IMR-90 (cell line): ENCODE data around the gene CYP11A1. TPM values are rescaled to one million over a fixed set of nuclear protein-coding genes. Genes with fewer than 3 reads are reported as not detected.

Experiments used
- ATAC-seq: fragments of 200-7000 bp; cut with Tn5 transposase; 2 replicates; pipeline ENCODE4 v1.9.1; 2020; ENCODE audit warnings: low read depth, mild to moderate bottlenecking, moderate library complexity
- BruUV-seq: library from RNA; stranded (reverse); fragments of 400-500 nt; replicated peaks from 2 replicates; lab custom pipeline; 2021; lab: Mats Ljungman, UMichigan
- CTCF ChIA-PET: fragments of 300-600 bp; formaldehyde crosslinking; extraction: SDS; loops from one replicate; lab custom pipeline; 2021; ENCODE audit warnings: antibody characterized with exemption; lab: Yijun Ruan, JAX
- POLR2A ChIA-PET: fragments of 300-600 bp; sonication (Branson Sonifier 250); formaldehyde crosslinking; loops from one replicate; lab custom pipeline; 2022; ENCODE audit warnings: antibody characterized with exemption; ENCODE audit not compliant: unreplicated experiment; lab: Charles Lee
- DNase-seq: peaks from one replicate; pipeline ENCODE4 v3.0.0; 2013
- H2AFZ ChIP-seq: replicated peaks from 2 replicates; pipeline ENCODE3; 2013; ENCODE audit warnings: low read length, mild to moderate bottlenecking; ENCODE audit not compliant: poor library complexity
- H2AK5ac ChIP-seq: 2 replicates; pipeline ENCODE4 v1.6.1; 2013; ENCODE audit warnings: low read depth, low read length, inconsistent platforms
- H2AK9ac ChIP-seq: replicated peaks from 2 replicates; pipeline ENCODE3; 2013; ENCODE audit warnings: mild to moderate bottlenecking, low read depth, low read length, moderate library complexity; ENCODE audit not compliant: poor library complexity
- H2BK120ac ChIP-seq: 2 replicates; pipeline ENCODE4 v1.6.1; 2013; ENCODE audit warnings: low read depth, low read length, inconsistent platforms
- H2BK15ac ChIP-seq: 3 replicates; pipeline ENCODE4 v1.6.1; 2013; ENCODE audit warnings: low read depth, low read length, inconsistent platforms
- H2BK20ac ChIP-seq: 2 replicates; pipeline ENCODE4 v1.6.1; 2013; ENCODE audit warnings: low read depth, mild to moderate bottlenecking, inconsistent platforms, low read length, moderate library complexity
- H2BK5ac ChIP-seq: 2 replicates; pipeline ENCODE4 v1.6.1; 2013; ENCODE audit warnings: mild to moderate bottlenecking, low read depth, low read length, inconsistent platforms; ENCODE audit not compliant: poor library complexity, severe bottlenecking
- H3K14ac ChIP-seq: replicated peaks from 2 replicates; pipeline ENCODE4 v1.6.1; 2013; ENCODE audit warnings: low read depth, low read length, inconsistent platforms
- H3K18ac ChIP-seq: 2 replicates; pipeline ENCODE4 v1.6.1; 2013; ENCODE audit warnings: low read depth, low read length, control low read depth
- H3K23ac ChIP-seq: 2 replicates; pipeline ENCODE4 v1.6.1; 2013; ENCODE audit warnings: low read depth, low read length, inconsistent platforms
- H3K27ac ChIP-seq: 2 replicates; pipeline ENCODE4 v1.5.1; 2013; ENCODE audit warnings: mild to moderate bottlenecking, control low read depth, low read length; ENCODE audit not compliant: insufficient read depth
- H3K27me3 ChIP-seq: 2 replicates; pipeline ENCODE4 v1.6.1; 2013; ENCODE audit warnings: low read length; ENCODE audit not compliant: control insufficient read depth, insufficient read depth
- H3K36me3 ChIP-seq: 2 replicates; pipeline ENCODE4 v1.6.1; 2013; ENCODE audit warnings: low read length, mixed read lengths; ENCODE audit not compliant: control insufficient read depth, insufficient read depth
- H3K4ac ChIP-seq: 2 replicates; pipeline ENCODE4 v1.6.1; 2013; ENCODE audit warnings: low read depth, low read length, inconsistent platforms
- H3K4me1 ChIP-seq: 2 replicates; pipeline ENCODE4 v1.6.1; 2013; ENCODE audit warnings: low read length, mixed read lengths; ENCODE audit not compliant: control insufficient read depth, insufficient read depth
- H3K4me2 ChIP-seq: 2 replicates; pipeline ENCODE4 v1.6.1; 2013; ENCODE audit warnings: low read depth, mild to moderate bottlenecking, control low read depth, low read length, moderate library complexity
- H3K4me3 ChIP-seq: 2 replicates; pipeline ENCODE4 v1.5.1; 2013; ENCODE audit warnings: low read depth, mild to moderate bottlenecking, control low read depth, low read length, moderate library complexity; ENCODE audit not compliant: insufficient read depth
- H3K56ac ChIP-seq: 2 replicates; pipeline ENCODE4 v1.6.1; 2013; ENCODE audit warnings: low read length, inconsistent platforms; ENCODE audit not compliant: insufficient read depth; ENCODE audit errors: extremely low read depth
- H3K79me1 ChIP-seq, 2 experiments: 2 replicates each; pipeline ENCODE4 v1.6.1; 2013; ENCODE audit warnings: low read length in 2 of 2, inconsistent platforms in 1 of 2, low read depth in 1 of 2
- H3K9ac ChIP-seq: 2 replicates; pipeline ENCODE4 v1.6.1; 2013; ENCODE audit warnings: low read depth, low read length, control low read depth
- H3K9me1 ChIP-seq: 2 replicates; pipeline ENCODE4 v1.6.1; 2013; ENCODE audit warnings: low read length, inconsistent platforms; ENCODE audit not compliant: insufficient read depth
- H3K9me3 ChIP-seq: 2 replicates; pipeline ENCODE4 v1.6.1; 2013; ENCODE audit warnings: low read length; ENCODE audit not compliant: control insufficient read depth, insufficient read depth
- H4K20me1 ChIP-seq: 2 replicates; pipeline ENCODE4 v1.6.1; 2013; ENCODE audit warnings: low read length, inconsistent platforms; ENCODE audit not compliant: insufficient read depth
- H4K5ac ChIP-seq: 2 replicates; pipeline ENCODE4 v1.6.1; 2013; ENCODE audit warnings: mild to moderate bottlenecking, low read depth, low read length, control low read depth
- H4K8ac ChIP-seq, 2 experiments: 2 replicates each; pipeline ENCODE4 v1.6.1; 2013; ENCODE audit warnings: low read depth in 2 of 2, low read length in 2 of 2, control low read depth in 1 of 2, inconsistent platforms in 1 of 2
- H4K91ac ChIP-seq: 2 replicates; pipeline ENCODE4 v1.6.1; 2013; ENCODE audit warnings: low read depth, low read length, inconsistent platforms; ENCODE audit not compliant: insufficient read depth
- CEBPB ChIP-seq: IDR thresholded peaks from 2 replicates; pipeline ENCODE4 v1.6.1; 2012; ENCODE audit warnings: low read depth, low read length, improper control_type of control experiment
- CHD1 ChIP-seq: IDR thresholded peaks from 2 replicates; pipeline ENCODE4 v1.6.1; 2012; ENCODE audit warnings: low read depth, low read length, improper control_type of control experiment
- MAFK ChIP-seq: IDR thresholded peaks from 2 replicates; pipeline ENCODE4 v1.6.1; 2012; ENCODE audit warnings: low read depth, low read length, improper control_type of control experiment
- MXI1 ChIP-seq: IDR thresholded peaks from 2 replicates; pipeline ENCODE4 v1.6.1; 2012; ENCODE audit warnings: low read depth, mild to moderate bottlenecking, low read length, moderate library complexity, borderline replicate concordance
- RCOR1 ChIP-seq: IDR thresholded peaks from 2 replicates; pipeline ENCODE4 v1.6.1; 2012; ENCODE audit warnings: mild to moderate bottlenecking, low read length, improper control_type of control experiment; ENCODE audit not compliant: insufficient replicate concordance
- WGBS, 2 experiments: methylation state at CpG; one replicate each; pipeline versions ENCODE4 v1.1.5 to v1.1.7; 2013; ENCODE audit warnings: missing lambda C conversion rate in 2 of 2; ENCODE audit not compliant: insufficient read length in 1 of 2; ENCODE audit errors: extremely low coverage in 2 of 2; 5-methylcytosine and 5-hydroxymethylcytosine counted together
- dilution Hi-C: fragments of 300-500 bp; cut with HindIII; formaldehyde crosslinking; loops from one replicate; pipeline ENCODE4 v1.14.3; 2018; ENCODE audit warnings: low sequenced_read_pairs; ENCODE audit not compliant: unreplicated experiment
- in situ Hi-C: fragments of 300-500 bp; cut with MboI; formaldehyde crosslinking; loops from 3 replicates; pipeline ENCODE4 v1.14.3; 2019; ENCODE audit warnings: low sequenced_read_pairs, inconsistent platforms, mixed read lengths
- intact Hi-C: fragments of 100-400 bp; cut with micrococcal nuclease; formaldehyde crosslinking; loops from 2 replicates; pipeline ENCODE4 v1.10.0; 2022
- polyA plus RNA-seq, 3 experiments: library from polyadenylated mRNA; depleted of rRNA; stranded (reverse); fragments of >200 nt; gene quantifications; 2 replicates each; pipeline ENCODE4 v1.2.3, GENCODE V29; 2012; ENCODE audit warnings: low replicate concordance in 1 of 3
- total RNA-seq: library from RNA; depleted of rRNA; stranded (reverse); fragments of >200 nt; gene quantifications from 2 replicates; pipeline ENCODE4 v1.2.3, GENCODE V29; 2012
- TF ChIP-seq, protein P1 (sequence below): conservative IDR thresholded peaks from 2 replicates; pipeline ENCODE4 v1.5.1; 2012; ENCODE audit warnings: mild to moderate bottlenecking, low read depth, low read length, improper control_type of control experiment

Gene CYP11A1
- total and polyA plus RNA-seq, 2 of the 4 experiments (the other 2 are of a cell fraction), result 0.18 to 0.50 TPM

DNA sequence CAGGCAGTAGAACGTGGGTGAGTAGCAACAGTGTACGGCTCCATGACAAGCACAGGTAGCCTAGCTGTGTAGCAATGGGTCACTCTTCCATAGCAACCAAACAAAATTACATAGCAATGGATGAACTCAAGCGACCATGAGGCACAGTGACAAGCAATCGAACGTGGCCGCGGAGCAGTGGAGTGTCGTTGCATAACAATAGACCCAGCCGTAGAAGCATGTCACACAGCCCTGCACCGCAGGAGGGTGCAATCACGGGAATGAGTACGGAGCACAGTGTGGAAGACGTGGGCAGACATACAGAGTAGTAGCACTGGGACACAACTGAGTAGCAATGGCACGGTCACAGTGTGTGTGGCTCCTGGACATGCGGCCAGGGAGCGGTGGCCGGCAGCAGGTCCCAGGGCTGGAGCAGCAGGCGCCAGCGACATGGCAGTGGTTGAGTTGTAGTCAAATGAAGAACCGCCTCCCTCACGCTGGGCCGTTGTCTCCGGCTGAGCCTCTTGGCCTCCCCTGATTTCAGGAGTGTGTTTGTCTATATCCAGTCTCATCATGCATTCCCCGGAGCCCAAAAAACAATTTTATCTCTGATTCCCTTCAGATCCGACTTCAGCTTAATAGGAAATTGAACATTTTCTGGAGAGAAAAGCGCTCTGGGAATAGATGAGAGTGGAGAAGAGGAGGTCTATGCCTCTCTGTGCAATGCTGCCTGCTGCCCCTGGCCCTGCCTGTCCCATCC lies 67.2 kb downstream of the CYP11A1 start:
- Histone ChIP-seq H3K4me3 (no peak overlapping the region), H2AK5ac (no peak overlapping the region), H4K91ac (no peak overlapping the region), H2AFZ (no peak overlapping the region), H2BK15ac (no peak overlapping the region), H3K9me3 (no peaks in the 10 kb centered on the region), H4K20me1 (no peaks in the 10 kb centered on the region; the same call in 1 of the 2 replicates), H3K27ac (no peak overlapping the region), H2BK5ac (no peak overlapping the region), H2BK20ac (no peak overlapping the region), H2AK9ac (no peak overlapping the region), H3K27me3 (peaks cover 81% of the 10 kb centered on the region), H3K36me3 (no peaks in the 10 kb centered on the region), H2BK120ac (no peak overlapping the region), H3K18ac (no peak overlapping the region), H3K4me2 (no peak overlapping the region), H3K14ac (no peak overlapping the region), H4K8ac (no peak overlapping the region), H3K4me1 (no peaks in the 10 kb centered on the region), H3K9ac (no peak overlapping the region), H3K4ac (no peak overlapping the region), H3K9me1 (no peaks in the 10 kb centered on the region), H3K56ac (no peak overlapping the region), H4K5ac (no peak overlapping the region), H3K23ac (no peak overlapping the region), H3K79me1 (no peaks in the 10 kb centered on the region)
- intact Hi-C loops, result no loop called here
- dilution Hi-C loops, result no loop called here
- DNase-seq, result no peak
- CTCF ChIA-PET, result no interaction called here
- in situ Hi-C loops, result no loop called here
- no peak for TF ChIP-seq MXI1
- no peak for TF ChIP-seq CHD1
- TF ChIP-seq MAFK, result no peak
- TF ChIP-seq, protein P1, sequence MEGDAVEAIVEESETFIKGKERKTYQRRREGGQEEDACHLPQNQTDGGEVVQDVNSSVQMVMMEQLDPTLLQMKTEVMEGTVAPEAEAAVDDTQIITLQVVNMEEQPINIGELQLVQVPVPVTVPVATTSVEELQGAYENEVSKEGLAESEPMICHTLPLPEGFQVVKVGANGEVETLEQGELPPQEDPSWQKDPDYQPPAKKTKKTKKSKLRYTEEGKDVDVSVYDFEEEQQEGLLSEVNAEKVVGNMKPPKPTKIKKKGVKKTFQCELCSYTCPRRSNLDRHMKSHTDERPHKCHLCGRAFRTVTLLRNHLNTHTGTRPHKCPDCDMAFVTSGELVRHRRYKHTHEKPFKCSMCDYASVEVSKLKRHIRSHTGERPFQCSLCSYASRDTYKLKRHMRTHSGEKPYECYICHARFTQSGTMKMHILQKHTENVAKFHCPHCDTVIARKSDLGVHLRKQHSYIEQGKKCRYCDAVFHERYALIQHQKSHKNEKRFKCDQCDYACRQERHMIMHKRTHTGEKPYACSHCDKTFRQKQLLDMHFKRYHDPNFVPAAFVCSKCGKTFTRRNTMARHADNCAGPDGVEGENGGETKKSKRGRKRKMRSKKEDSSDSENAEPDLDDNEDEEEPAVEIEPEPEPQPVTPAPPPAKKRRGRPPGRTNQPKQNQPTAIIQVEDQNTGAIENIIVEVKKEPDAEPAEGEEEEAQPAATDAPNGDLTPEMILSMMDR, result no peak
- no peak for TF ChIP-seq CEBPB
- TF ChIP-seq RCOR1, result no peak
- 35% methylated on average over 16 of the region's 26 CpGs; no CpG with 5 or more reads in 1 of the 2 experiments for WGBS, 2 experiments
- no TSS peak for BruUV-seq
- no peak for ATAC-seq
- POLR2A ChIA-PET, result no interaction called here
